ENCODE measurements around the gene PLA2G4E.

DNA sequence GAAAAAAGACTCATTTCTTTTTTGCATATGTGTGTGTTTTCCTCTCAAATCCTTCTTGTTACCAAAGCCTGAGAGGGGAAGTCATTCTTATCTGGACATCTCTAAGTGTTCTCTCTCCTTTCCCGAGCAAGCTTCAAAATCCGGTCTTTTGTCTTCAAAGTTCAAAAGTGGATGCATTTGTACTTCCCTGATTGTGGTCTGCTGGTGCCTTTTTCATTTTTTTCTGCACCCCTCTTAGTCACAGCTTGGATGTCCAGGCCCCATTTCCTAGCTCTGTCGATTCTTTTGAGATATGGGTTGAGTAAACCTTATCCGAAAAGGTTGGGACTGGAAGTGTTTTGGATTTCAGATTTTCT, 83.3 kb downstream of the PLA2G4E start:
- TF ChIP-seq, protein P1, sequence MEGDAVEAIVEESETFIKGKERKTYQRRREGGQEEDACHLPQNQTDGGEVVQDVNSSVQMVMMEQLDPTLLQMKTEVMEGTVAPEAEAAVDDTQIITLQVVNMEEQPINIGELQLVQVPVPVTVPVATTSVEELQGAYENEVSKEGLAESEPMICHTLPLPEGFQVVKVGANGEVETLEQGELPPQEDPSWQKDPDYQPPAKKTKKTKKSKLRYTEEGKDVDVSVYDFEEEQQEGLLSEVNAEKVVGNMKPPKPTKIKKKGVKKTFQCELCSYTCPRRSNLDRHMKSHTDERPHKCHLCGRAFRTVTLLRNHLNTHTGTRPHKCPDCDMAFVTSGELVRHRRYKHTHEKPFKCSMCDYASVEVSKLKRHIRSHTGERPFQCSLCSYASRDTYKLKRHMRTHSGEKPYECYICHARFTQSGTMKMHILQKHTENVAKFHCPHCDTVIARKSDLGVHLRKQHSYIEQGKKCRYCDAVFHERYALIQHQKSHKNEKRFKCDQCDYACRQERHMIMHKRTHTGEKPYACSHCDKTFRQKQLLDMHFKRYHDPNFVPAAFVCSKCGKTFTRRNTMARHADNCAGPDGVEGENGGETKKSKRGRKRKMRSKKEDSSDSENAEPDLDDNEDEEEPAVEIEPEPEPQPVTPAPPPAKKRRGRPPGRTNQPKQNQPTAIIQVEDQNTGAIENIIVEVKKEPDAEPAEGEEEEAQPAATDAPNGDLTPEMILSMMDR (conservative IDR thresholded peaks at IDR 0.05; ENCODE audit: low read depth in 2 of 2) = no peak
- TF ChIP-seq REST (IDR thresholded peaks at IDR 0.05; ENCODE audit: unreplicated experiment) (no peak), EZH2phosphoT487 (IDR thresholded peaks at IDR 0.05; ENCODE audit: unreplicated experiment) (no peak), JUNB (IDR thresholded peaks at IDR 0.05; ENCODE audit: unreplicated experiment) (no peak), EZH2 (IDR thresholded peaks at IDR 0.05; ENCODE audit: low read depth, unreplicated experiment) (no peak), CREB1 (CRISPR knock-in tag; IDR thresholded peaks at IDR 0.05; ENCODE audit: low read depth) (no peak), POLR2AphosphoS5 (IDR thresholded peaks at IDR 0.05; ENCODE audit: low read depth) (no peak), ZNF114 (CRISPR knock-in tag; IDR thresholded peaks at IDR 0.05) (no peak), STAT1 (IDR thresholded peaks at IDR 0.05; ENCODE audit: unreplicated experiment) (no peak), NANOG (IDR thresholded peaks at IDR 0.05; ENCODE audit: borderline replicate concordance) (no peak), ZNF331 (CRISPR knock-in tag; IDR thresholded peaks at IDR 0.05; ENCODE audit: low read depth) (no peak)
- TF ChIP-seq, protein P2, sequence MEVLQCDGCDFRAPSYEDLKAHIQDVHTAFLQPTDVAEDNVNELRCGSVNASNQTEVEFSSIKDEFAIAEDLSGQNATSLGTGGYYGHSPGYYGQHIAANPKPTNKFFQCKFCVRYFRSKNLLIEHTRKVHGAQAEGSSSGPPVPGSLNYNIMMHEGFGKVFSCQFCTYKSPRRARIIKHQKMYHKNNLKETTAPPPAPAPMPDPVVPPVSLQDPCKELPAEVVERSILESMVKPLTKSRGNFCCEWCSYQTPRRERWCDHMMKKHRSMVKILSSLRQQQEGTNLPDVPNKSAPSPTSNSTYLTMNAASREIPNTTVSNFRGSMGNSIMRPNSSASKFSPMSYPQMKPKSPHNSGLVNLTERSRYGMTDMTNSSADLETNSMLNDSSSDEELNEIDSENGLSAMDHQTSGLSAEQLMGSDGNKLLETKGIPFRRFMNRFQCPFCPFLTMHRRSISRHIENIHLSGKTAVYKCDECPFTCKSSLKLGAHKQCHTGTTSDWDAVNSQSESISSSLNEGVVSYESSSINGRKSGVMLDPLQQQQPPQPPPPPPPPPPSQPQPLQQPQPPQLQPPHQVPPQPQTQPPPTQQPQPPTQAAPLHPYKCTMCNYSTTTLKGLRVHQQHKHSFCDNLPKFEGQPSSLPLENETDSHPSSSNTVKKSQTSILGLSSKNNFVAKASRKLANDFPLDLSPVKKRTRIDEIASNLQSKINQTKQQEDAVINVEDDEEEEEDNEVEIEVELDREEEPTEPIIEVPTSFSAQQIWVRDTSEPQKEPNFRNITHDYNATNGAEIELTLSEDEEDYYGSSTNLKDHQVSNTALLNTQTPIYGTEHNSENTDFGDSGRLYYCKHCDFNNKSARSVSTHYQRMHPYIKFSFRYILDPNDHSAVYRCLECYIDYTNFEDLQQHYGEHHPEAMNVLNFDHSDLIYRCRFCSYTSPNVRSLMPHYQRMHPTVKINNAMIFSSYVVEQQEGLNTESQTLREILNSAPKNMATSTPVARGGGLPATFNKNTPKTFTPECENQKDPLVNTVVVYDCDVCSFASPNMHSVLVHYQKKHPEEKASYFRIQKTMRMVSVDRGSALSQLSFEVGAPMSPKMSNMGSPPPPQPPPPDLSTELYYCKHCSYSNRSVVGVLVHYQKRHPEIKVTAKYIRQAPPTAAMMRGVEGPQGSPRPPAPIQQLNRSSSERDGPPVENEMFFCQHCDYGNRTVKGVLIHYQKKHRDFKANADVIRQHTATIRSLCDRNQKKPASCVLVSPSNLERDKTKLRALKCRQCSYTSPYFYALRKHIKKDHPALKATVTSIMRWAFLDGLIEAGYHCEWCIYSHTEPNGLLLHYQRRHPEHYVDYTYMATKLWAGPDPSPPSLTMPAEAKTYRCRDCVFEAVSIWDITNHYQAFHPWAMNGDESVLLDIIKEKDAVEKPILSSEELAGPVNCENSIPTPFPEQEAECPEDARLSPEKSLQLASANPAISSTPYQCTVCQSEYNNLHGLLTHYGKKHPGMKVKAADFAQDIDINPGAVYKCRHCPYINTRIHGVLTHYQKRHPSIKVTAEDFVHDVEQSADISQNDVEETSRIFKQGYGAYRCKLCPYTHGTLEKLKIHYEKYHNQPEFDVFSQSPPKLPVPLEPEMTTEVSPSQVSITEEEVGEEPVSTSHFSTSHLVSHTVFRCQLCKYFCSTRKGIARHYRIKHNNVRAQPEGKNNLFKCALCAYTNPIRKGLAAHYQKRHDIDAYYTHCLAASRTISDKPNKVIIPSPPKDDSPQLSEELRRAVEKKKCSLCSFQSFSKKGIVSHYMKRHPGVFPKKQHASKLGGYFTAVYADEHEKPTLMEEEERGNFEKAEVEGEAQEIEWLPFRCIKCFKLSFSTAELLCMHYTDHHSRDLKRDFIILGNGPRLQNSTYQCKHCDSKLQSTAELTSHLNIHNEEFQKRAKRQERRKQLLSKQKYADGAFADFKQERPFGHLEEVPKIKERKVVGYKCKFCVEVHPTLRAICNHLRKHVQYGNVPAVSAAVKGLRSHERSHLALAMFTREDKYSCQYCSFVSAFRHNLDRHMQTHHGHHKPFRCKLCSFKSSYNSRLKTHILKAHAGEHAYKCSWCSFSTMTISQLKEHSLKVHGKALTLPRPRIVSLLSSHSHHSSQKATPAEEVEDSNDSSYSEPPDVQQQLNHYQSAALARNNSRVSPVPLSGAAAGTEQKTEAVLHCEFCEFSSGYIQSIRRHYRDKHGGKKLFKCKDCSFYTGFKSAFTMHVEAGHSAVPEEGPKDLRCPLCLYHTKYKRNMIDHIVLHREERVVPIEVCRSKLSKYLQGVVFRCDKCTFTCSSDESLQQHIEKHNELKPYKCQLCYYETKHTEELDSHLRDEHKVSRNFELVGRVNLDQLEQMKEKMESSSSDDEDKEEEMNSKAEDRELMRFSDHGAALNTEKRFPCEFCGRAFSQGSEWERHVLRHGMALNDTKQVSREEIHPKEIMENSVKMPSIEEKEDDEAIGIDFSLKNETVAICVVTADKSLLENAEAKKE (CRISPR knock-in tag; IDR thresholded peaks at IDR 0.05) = no peak
- TF ChIP-seq, protein P3, sequence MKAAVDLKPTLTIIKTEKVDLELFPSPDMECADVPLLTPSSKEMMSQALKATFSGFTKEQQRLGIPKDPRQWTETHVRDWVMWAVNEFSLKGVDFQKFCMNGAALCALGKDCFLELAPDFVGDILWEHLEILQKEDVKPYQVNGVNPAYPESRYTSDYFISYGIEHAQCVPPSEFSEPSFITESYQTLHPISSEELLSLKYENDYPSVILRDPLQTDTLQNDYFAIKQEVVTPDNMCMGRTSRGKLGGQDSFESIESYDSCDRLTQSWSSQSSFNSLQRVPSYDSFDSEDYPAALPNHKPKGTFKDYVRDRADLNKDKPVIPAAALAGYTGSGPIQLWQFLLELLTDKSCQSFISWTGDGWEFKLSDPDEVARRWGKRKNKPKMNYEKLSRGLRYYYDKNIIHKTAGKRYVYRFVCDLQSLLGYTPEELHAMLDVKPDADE (IDR thresholded peaks at IDR 0.05) = no peak
